Dedifferentiated amniotic fluid mesenchymal stem cell (primary cell): Measurements from ENCODE around the gene MARCHF11.

Source experiments
- DNase-seq: peaks from one replicate; pipeline ENCODE4 v3.0.0-alpha.2; 2016; ENCODE audit errors: extremely low spot score

MARCHF11 gene

DNA sequence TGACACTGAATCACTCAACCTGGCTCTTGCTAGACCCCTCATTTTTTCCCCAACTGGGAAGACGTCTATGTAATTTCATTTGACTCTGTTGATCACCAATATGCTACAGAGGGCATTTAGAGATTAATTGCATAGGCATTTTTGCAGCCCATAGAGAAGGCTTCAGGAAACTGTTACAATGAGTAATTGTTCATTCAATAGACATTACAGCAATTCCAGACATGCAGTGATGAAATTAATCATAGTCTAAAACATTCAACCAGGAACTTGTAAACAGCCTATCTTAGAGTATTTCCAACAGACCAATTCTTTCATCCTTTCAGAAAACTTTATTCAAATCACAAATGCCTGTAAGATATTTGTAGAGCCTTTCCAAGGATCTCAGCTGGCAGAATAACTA, 122.3 kb downstream of the MARCHF11 start:
- DNase-seq: no peak

DNA sequence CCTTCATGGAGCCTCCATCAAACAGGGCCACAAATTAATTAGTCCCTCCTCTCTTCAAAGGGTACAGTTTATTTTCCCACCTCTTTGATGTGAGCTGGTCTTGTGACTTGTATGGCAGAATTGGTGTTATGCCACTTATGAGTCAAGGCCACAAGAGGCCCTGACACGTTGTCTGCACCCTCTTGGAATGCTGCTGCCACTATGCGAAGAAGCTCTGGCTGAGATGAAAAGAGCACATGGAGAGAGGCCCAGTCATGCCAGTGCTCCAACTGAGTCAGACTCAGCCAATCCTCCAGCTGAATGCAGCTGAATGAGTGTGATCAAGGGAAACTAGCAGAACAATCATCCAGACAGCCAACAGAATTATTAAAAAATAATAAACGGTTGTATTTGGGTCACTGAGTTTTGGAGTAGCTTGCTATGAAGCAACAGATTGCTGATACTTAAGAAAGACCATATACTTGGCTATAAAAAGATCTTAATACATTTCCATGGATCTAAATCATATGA, 128.3 kb downstream of the MARCHF11 start:
- no peak for DNase-seq

- DNase-seq: no peak
These were observed 129.2 kb downstream of the MARCHF11 start for GRCh38 chr5:16050414-16050813.

DNA sequence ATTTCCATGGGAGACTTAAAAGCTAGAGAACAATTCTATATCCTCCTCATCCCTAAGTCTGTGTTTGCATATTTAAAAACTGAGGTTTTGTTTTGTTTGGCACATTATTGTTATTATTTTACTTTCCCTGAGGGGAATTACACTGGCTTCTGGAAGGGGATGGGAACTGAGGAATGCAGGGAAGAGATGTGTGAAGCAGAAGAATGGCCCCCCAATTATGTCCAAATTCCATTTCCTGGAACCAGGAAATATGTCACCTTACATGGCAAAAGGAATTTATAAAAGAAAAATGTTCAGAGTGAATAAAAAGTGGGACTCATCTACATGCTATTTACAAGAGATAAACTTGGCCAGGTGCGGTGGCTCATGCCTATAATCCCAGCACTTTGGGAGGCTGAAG, 129.8 kb downstream of the MARCHF11 start:
- no peak for DNase-seq

GRCh38 chr5:16048132-16048531, 131.5 kb downstream of the MARCHF11 start:
- no peak for DNase-seq

DNA sequence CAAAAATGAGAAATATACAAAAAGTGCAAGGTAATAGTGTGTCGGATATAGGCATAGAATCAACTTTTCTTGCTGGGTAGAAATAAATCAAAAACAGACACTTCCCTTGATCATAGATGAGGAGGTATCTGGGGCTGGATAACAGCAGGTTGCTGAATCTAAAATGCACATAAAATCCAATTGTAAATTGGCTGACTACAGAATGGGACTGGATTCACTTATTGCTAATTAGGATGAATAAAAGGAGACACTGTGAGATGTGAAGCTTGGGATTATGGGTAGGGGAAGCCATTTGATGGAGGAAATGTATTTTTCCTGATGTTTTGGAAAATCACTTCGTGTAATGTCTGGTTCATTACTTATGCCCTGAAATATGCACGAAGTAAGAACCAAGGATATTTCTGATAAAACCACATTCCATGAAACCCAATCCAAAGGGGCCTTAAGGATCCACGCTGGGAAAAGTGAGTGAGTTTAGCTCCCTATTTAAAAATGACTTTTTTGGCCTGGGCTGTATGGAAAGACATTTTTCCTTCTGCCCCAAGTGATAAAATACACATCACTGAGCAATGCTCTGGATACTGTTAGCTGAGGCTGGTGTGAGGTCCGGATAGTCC, 136.1 kb downstream of the MARCHF11 start:
- DNase-seq: no peak

GRCh38 chr5:16037121-16037845, 142.3 kb downstream of the MARCHF11 start:
- DNase-seq: no peak

DNA sequence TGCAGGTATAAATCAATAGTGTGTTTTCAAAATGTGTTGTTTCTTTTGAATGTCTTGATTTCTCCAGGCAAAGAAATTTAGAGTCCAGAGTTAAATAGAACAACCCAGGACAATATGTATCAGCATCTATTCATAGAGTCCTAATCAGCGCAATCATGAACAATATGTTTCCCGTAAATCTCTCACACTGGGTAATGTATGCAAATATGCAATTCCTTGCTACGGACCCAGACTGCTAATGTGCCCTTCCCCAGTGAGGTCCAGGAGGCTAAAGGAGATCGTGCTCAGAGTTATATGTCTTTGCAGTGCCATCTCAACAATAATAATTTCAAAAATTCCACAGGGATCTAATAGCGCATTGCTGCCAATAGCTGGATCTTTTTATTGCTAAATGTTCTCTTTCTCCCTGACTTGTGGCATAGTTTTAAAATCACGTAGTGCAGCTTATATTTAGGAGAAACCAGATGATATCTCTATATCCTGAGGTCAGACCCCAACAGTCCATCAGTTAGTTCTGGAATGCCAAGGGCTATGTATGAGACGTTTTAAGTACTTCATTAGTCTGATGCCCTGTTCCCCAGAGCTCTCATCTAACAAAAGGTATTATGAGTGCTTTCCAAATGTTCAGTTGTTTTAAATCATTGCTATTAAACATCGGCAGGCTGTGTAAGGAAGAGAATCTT, 145.1 kb downstream of the MARCHF11 start:
- DNase-seq: no peak

GRCh38 chr5:16033187-16033925, 146.2 kb downstream of the MARCHF11 start:
- no peak for DNase-seq

DNA sequence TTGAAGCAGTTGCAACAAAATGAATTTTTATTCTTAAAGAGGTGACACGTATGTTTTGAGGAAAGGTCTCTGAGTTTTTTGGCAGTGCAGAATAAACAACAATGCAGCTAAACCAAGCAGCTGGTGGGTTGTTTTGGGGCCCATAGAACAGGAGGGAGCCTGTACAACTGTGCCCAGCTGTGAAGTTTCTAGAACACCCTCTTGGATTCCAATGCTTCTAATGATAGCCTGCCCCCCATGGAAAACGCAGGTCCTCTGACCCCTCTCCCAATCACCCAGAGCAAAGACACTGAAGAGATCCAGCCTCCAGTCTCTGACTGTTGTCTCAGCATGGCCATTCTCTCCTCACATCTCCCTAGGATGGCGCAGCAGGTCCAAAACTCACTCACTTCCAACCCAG, 150.9 kb downstream of the MARCHF11 start:
- no peak for DNase-seq

- DNase-seq: no peak
These were observed 153.9 kb downstream of the MARCHF11 start for GRCh38 chr5:16025681-16026080.

DNA sequence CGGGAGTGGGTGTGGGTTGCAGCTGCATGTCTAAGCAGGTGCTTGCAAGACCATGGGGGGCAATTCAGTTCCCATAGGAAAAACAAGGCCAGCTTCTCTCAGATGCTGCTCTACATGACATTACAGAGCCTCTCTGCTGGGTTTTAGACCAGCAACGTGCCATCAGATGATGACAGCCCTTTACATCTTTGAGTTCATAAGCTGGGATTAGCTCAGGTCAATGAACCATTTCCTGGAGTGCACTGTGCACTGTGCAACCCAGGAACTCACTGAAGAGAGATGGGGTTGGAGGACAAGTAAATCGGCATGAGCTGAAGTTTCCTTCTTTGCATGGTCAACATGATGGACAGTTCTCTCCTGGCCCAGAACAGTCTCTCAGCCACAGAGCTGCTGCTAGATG, 160.6 kb downstream of the MARCHF11 start:
- no peak for DNase-seq

- DNase-seq: no peak
These were observed 161.9 kb downstream of the MARCHF11 start for GRCh38 chr5:16017720-16018119.
